Vagina (tissue), 2 donors: ENCODE results near the gene GGNBP2. TPM values are rescaled to one million over a fixed set of nuclear protein-coding genes. Genes with fewer than 3 reads are reported as not detected.

Source experiments
- DNase-seq, 2 donors: peaks; one replicate each; pipeline ENCODE4 v3.0.0-alpha.2; 2017; ENCODE audit errors: extremely low spot score in 2 of 2
- H3K27ac ChIP-seq: fragments of 200-600 bp; sonication (generic); one replicate; pipeline ENCODE4 v1.5.1; 2019
- H3K27me3 ChIP-seq: fragments of 200-600 bp; sonication (generic); one replicate; pipeline ENCODE4 v1.5.1; 2019
- H3K36me3 ChIP-seq, 2 donors: fragments of 200-600 bp; sonication (generic); one replicate each; pipeline ENCODE4 v1.5.1; 2017 to 2019
- H3K4me1 ChIP-seq: fragments of 200-600 bp; sonication (generic); one replicate; pipeline ENCODE4 v1.5.1; 2019
- H3K4me3 ChIP-seq, 2 donors: fragments of 200-600 bp; sonication (generic); 1 replicate in 1 of 2; 2 replicates in 1 of 2; pipeline ENCODE4 v1.5.1; 2016 to 2019
- H3K9me3 ChIP-seq: fragments of 200-600 bp; sonication (generic); one replicate; pipeline ENCODE4 v1.5.1; 2019
- CTCF ChIP-seq, 3 experiments: fragments of 450-650 bp in 2 of 3; fragments of 200-600 bp in 1 of 3; sonication (generic) in 1 of 3; IDR thresholded peaks; one replicate each; pipeline ENCODE4 v1.5.1; 2017 to 2019; ENCODE audit warnings: antibody characterized with exemption in 3 of 3, mild to moderate bottlenecking in 2 of 3, moderate library complexity in 2 of 3
- POLR2A ChIP-seq, 2 donors: fragments of 450-650 bp; IDR thresholded peaks; one replicate each; pipeline ENCODE4 v1.6.1; 2017; ENCODE audit warnings: antibody characterized with exemption in 2 of 2, mild to moderate bottlenecking in 2 of 2, moderate library complexity in 2 of 2
- POLR2AphosphoS5 ChIP-seq, 2 donors: sonication (generic); formaldehyde crosslinking; IDR thresholded peaks; one replicate each; pipeline ENCODE4 v1.9.0; 2017; ENCODE audit warnings: antibody characterized with exemption in 2 of 2, mild to moderate bottlenecking in 2 of 2, low read depth in 1 of 2; ENCODE audit not compliant: insufficient read depth in 1 of 2
- intact Hi-C: fragments of 100-400 bp; cut with DNase I; formaldehyde crosslinking; loops from one replicate; pipeline ENCODE4 v1.15.1; 2023
- total RNA-seq: library from RNA; depleted of rRNA; stranded (reverse); fragments of >200 nt; gene quantifications from one replicate; pipeline ENCODE4 v1.2.3, GENCODE V29; 2016

The GGNBP2 gene
- total RNA-seq, 1 donor from 2014 or later = 47.9 TPM

GRCh38 chr17:36498560-36499300 lies 46.0 kb upstream of the GGNBP2 start:
- no peak overlapping the region for H3K27ac ChIP-seq
- no peaks in the 10 kb centered on the region for H3K4me1 ChIP-seq
- DNase-seq = no peak
- no peak overlapping the region for H3K4me3 ChIP-seq
- no peak for TF ChIP-seq POLR2AphosphoS5 (IDR thresholded peaks at IDR 0.05; ENCODE audit: insufficient read depth in 1 of 2, low read depth in 1 of 2)
- no peak for TF ChIP-seq CTCF (IDR thresholded peaks at IDR 0.05)
- no peak for TF ChIP-seq POLR2A (IDR thresholded peaks at IDR 0.05)
- H3K36me3 ChIP-seq = peaks cover 0 to 60% of the 10 kb centered on the region in 2 donors
- intact Hi-C loops = no loop called here
- no peaks in the 10 kb centered on the region for H3K27me3 ChIP-seq
- H3K9me3 ChIP-seq = no peaks in the 10 kb centered on the region

- TF ChIP-seq CTCF (IDR thresholded peaks at IDR 0.05) (no peak), POLR2A (IDR thresholded peaks at IDR 0.05) (no peak), POLR2AphosphoS5 (IDR thresholded peaks at IDR 0.05; ENCODE audit: insufficient read depth in 1 of 2, low read depth in 1 of 2) (no peak)
- no peaks in the 10 kb centered on the region for H3K4me1 ChIP-seq
- H3K9me3 ChIP-seq = no peaks in the 10 kb centered on the region
- intact Hi-C loops = no loop called here
- H3K27ac ChIP-seq = no peak overlapping the region
- no peak overlapping the region for H3K4me3 ChIP-seq
- DNase-seq = no peak
- no peaks in the 10 kb centered on the region for H3K27me3 ChIP-seq
- peaks cover 0 to 55% of the 10 kb centered on the region in 2 donors for H3K36me3 ChIP-seq
Measured at GRCh38 chr17:36500745-36501225, 43.9 kb upstream of the GGNBP2 start.

GRCh38 chr17:36501351-36501750 lies 43.4 kb upstream of the GGNBP2 start:
- Histone ChIP-seq H3K27me3 (no peaks in the 10 kb centered on the region), H3K27ac (no peak overlapping the region), H3K4me1 (no peaks in the 10 kb centered on the region), H3K4me3 (no peak overlapping the region), H3K36me3 (peaks cover 0 to 54% of the 10 kb centered on the region in 2 donors), H3K9me3 (no peaks in the 10 kb centered on the region)
- no peak for DNase-seq
- intact Hi-C loops = no loop called here
- TF ChIP-seq POLR2A (IDR thresholded peaks at IDR 0.05) = no peak
- TF ChIP-seq POLR2AphosphoS5 (IDR thresholded peaks at IDR 0.05; ENCODE audit: insufficient read depth in 1 of 2, low read depth in 1 of 2) = no peak

GRCh38 chr17:36501963-36502362 lies 42.8 kb upstream of the GGNBP2 start:
- Histone ChIP-seq H3K4me1 (no peaks in the 10 kb centered on the region), H3K27me3 (no peaks in the 10 kb centered on the region), H3K27ac (no peak overlapping the region), H3K9me3 (no peaks in the 10 kb centered on the region), H3K4me3 (no peak overlapping the region), H3K36me3 (peaks cover 0 to 55% of the 10 kb centered on the region in 2 donors)
- TF ChIP-seq POLR2A (IDR thresholded peaks at IDR 0.05) (no peak), POLR2AphosphoS5 (IDR thresholded peaks at IDR 0.05; ENCODE audit: insufficient read depth in 1 of 2, low read depth in 1 of 2) (no peak), CTCF (IDR thresholded peaks at IDR 0.05) (no peak)
- intact Hi-C loops = no loop called here
- DNase-seq = no peak

GRCh38 chr17:36503456-36504155 lies 41.1 kb upstream of the GGNBP2 start:
- intact Hi-C loops = no loop called here
- H3K27ac ChIP-seq = no peak overlapping the region
- no peak overlapping the region for H3K4me3 ChIP-seq
- H3K27me3 ChIP-seq = no peaks in the 10 kb centered on the region
- H3K4me1 ChIP-seq = no peaks in the 10 kb centered on the region
- no peak for TF ChIP-seq POLR2AphosphoS5 (IDR thresholded peaks at IDR 0.05; ENCODE audit: insufficient read depth in 1 of 2, low read depth in 1 of 2)
- no peak for TF ChIP-seq CTCF (IDR thresholded peaks at IDR 0.05)
- no peak for TF ChIP-seq POLR2A (IDR thresholded peaks at IDR 0.05)
- H3K36me3 ChIP-seq = peaks cover 0 to 47% of the 10 kb centered on the region in 2 donors
- DNase-seq = no peak
- H3K9me3 ChIP-seq = no peaks in the 10 kb centered on the region
